ENCODE measurements around the gene LOC128125822.

- TF ChIP-seq EZH2 (IDR thresholded peaks at IDR 0.05; ENCODE audit: borderline replicate concordance, insufficient read depth, low read length, poor library complexity, severe bottlenecking) (no peak), CTCF (IDR thresholded peaks at IDR 0.05; ENCODE audit: poor library complexity, severe bottlenecking) (no peak), POLR2AphosphoS5 (IDR thresholded peaks at IDR 0.05) (no peak), EP300 (conservative IDR thresholded peaks at IDR 0.05; ENCODE audit: poor library complexity, severe bottlenecking) (no peak), MXI1 (conservative IDR thresholded peaks at IDR 0.05; ENCODE audit: poor library complexity, severe bottlenecking) (no peak), TAF1 (IDR thresholded peaks at IDR 0.05; ENCODE audit: low read depth) (no peak), RAD21 (conservative IDR thresholded peaks at IDR 0.05) (no peak), SMC3 (conservative IDR thresholded peaks at IDR 0.05; ENCODE audit: poor library complexity) (no peak)
These were observed 44.4 kb upstream of the LOC128125822 start for GRCh38 chr6:63527658-63528514.

All from neural cell (in vitro differentiated cells).